ENCODE measurements around the gene DAB2IP. TPM values are rescaled to one million over a fixed set of nuclear protein-coding genes. Genes with fewer than 3 reads are reported as not detected.
"Not testable (repeated sequence)": the region's sequence is repeated elsewhere in the genome, so short reads cannot be mapped to it uniquely, and the experiment has no call there.

Gene DAB2IP
- total and polyA plus RNA-seq, 4 donors, result 2.3 to 13.1 (median 5.4) TPM

DNA sequence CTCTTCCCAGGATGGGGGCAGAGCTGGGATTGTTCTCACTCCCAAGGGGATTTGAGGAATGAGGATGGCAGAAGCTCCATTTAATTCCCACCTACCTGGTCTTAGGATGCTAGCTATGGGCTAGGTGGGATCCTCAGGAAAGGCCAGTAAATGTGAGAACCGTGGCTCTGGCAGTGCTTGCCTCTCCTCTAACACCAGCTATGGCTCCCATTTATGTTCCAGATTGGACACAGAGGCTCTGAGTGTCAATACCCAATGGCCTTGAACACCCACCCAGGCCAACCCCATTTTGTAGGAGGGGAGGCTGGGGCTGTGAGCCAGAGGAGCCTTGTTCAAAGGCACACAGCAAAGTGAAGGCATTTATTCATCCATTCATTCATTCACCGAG, 10.2 kb upstream of the DAB2IP start:
- Histone ChIP-seq H3K36me3 (ENCODE audit: control insufficient read depth in 4 of 4, insufficient read depth in 3 of 4, low read depth in 1 of 4, low read length in 3 of 4) (no peaks in the 10 kb centered on the region), H3K9ac (ENCODE audit: low read depth in 1 of 2, low read length in 2 of 2) (no peak overlapping the region), H3K4me3 (ENCODE audit: low read depth in 1 of 3, low read length in 3 of 3) (no peak overlapping the region), H3K4me1 (ENCODE audit: control insufficient read depth in 4 of 4, insufficient read depth in 4 of 4, low read length in 3 of 4) (peaks cover 5 to 33% (median 24%) of the 10 kb centered on the region in 4 donors), H3K27me3 (ENCODE audit: control insufficient read depth in 4 of 4, insufficient read depth in 4 of 4, low read length in 3 of 4) (no peaks in the 10 kb centered on the region), H3K9me3 (ENCODE audit: control insufficient read depth in 4 of 4, low read length in 3 of 4) (no peaks in the 10 kb centered on the region), H3K27ac (ENCODE audit: low read depth in 1 of 2, low read length in 2 of 2) (no peak overlapping the region)
- 90% methylated on average over 2 of the region's 2 CpGs for WGBS
- no peak for TF ChIP-seq NR2F2 (IDR thresholded peaks at IDR 0.05)
- DNase-seq (ENCODE audit: low spot score), result no peak

DNA sequence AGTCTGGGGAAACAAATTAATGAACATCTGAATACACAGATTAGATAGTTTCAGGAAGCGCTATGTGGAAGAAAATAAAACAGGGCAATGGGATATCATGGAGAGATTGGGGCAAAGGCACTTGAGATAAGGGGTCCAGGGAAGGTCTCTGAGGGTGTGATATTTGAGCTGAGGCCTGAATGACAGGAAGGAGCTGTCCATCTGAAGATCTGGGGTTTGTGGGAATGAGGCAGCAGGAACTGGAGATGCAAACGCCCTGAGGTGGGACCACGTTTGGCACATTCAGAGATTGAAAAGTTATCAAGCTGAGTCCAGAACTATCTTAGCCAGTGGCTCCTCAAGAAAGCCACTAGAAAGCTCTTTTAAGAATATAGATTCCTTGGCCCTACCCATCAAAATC, 8.7 kb upstream of the DAB2IP start:
- no peaks in the 10 kb centered on the region for H3K9me3 ChIP-seq (ENCODE audit: control insufficient read depth in 4 of 4, low read length in 3 of 4)
- no peak overlapping the region for H3K27ac ChIP-seq (ENCODE audit: low read depth in 1 of 2, low read length in 2 of 2)
- peaks cover 4 to 29% (median 18%) of the 10 kb centered on the region in 4 donors for H3K4me1 ChIP-seq (ENCODE audit: control insufficient read depth in 4 of 4, insufficient read depth in 4 of 4, low read length in 3 of 4)
- 84% methylated on average over 3 of the region's 3 CpGs for WGBS
- no peak overlapping the region for H3K9ac ChIP-seq (ENCODE audit: low read depth in 1 of 2, low read length in 2 of 2)
- H3K4me3 ChIP-seq (ENCODE audit: low read depth in 1 of 3, low read length in 3 of 3), result no peak overlapping the region
- H3K27me3 ChIP-seq (ENCODE audit: control insufficient read depth in 4 of 4, insufficient read depth in 4 of 4, low read length in 3 of 4), result no peaks in the 10 kb centered on the region
- TF ChIP-seq RXRA (IDR thresholded peaks at IDR 0.05), result no peak
- TF ChIP-seq, protein P1, sequence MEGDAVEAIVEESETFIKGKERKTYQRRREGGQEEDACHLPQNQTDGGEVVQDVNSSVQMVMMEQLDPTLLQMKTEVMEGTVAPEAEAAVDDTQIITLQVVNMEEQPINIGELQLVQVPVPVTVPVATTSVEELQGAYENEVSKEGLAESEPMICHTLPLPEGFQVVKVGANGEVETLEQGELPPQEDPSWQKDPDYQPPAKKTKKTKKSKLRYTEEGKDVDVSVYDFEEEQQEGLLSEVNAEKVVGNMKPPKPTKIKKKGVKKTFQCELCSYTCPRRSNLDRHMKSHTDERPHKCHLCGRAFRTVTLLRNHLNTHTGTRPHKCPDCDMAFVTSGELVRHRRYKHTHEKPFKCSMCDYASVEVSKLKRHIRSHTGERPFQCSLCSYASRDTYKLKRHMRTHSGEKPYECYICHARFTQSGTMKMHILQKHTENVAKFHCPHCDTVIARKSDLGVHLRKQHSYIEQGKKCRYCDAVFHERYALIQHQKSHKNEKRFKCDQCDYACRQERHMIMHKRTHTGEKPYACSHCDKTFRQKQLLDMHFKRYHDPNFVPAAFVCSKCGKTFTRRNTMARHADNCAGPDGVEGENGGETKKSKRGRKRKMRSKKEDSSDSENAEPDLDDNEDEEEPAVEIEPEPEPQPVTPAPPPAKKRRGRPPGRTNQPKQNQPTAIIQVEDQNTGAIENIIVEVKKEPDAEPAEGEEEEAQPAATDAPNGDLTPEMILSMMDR (IDR thresholded peaks at IDR 0.05; ENCODE audit: low read depth, low read length, missing input control), result no peak
- no peak for DNase-seq (ENCODE audit: low spot score)
- no peaks in the 10 kb centered on the region for H3K36me3 ChIP-seq (ENCODE audit: control insufficient read depth in 4 of 4, insufficient read depth in 3 of 4, low read depth in 1 of 4, low read length in 3 of 4)

DNA sequence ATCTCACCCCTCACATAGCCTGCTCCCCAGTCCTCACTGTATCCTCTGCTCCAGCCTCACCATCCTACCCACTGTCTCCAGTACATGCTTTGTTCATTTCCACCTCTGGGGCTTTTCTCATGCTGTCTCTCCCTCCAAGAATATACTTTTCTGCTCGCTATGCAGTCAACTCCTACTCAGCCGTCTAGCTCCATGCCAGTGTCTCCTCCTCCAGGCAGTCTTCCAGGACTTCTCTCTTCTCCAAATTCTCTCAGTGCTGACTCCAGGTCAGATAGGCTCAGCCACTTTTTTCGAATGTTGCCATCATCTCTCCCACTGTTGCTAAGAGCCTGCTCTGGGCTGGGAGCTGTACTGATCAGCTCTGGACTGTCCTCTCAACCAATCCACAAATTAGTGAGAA, 8.0 kb upstream of the DAB2IP start:
- Histone ChIP-seq H3K4me3 (ENCODE audit: low read depth in 1 of 3, low read length in 3 of 3) (no peak overlapping the region), H3K27ac (ENCODE audit: low read depth in 1 of 2, low read length in 2 of 2) (no peak overlapping the region), H3K36me3 (ENCODE audit: control insufficient read depth in 4 of 4, insufficient read depth in 3 of 4, low read depth in 1 of 4, low read length in 3 of 4) (no peaks in the 10 kb centered on the region), H3K27me3 (ENCODE audit: control insufficient read depth in 4 of 4, insufficient read depth in 4 of 4, low read length in 3 of 4) (no peaks in the 10 kb centered on the region), H3K9me3 (ENCODE audit: control insufficient read depth in 4 of 4, low read length in 3 of 4) (no peaks in the 10 kb centered on the region), H3K4me1 (ENCODE audit: control insufficient read depth in 4 of 4, insufficient read depth in 4 of 4, low read length in 3 of 4) (peaks cover 2 to 22% (median 11%) of the 10 kb centered on the region in 4 donors), H3K9ac (ENCODE audit: low read depth in 1 of 2, low read length in 2 of 2) (no peak overlapping the region)
- TF ChIP-seq RXRA (IDR thresholded peaks at IDR 0.05) (no peak), HNF4A (conservative IDR thresholded peaks at IDR 0.05) (no peak), JUND (IDR thresholded peaks at IDR 0.05) (no peak), TAF1 (conservative IDR thresholded peaks at IDR 0.05) (no peak), NR2F2 (IDR thresholded peaks at IDR 0.05) (no peak), EGR1 (IDR thresholded peaks at IDR 0.05; ENCODE audit: low read depth in 2 of 2) (no peak), RAD21 (IDR thresholded peaks at IDR 0.05) (no peak)
- TF ChIP-seq, protein P2, sequence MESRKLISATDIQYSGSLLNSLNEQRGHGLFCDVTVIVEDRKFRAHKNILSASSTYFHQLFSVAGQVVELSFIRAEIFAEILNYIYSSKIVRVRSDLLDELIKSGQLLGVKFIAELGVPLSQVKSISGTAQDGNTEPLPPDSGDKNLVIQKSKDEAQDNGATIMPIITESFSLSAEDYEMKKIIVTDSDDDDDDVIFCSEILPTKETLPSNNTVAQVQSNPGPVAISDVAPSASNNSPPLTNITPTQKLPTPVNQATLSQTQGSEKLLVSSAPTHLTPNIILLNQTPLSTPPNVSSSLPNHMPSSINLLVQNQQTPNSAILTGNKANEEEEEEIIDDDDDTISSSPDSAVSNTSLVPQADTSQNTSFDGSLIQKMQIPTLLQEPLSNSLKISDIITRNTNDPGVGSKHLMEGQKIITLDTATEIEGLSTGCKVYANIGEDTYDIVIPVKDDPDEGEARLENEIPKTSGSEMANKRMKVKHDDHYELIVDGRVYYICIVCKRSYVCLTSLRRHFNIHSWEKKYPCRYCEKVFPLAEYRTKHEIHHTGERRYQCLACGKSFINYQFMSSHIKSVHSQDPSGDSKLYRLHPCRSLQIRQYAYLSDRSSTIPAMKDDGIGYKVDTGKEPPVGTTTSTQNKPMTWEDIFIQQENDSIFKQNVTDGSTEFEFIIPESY (IDR thresholded peaks at IDR 0.05), result no peak
- TF ChIP-seq, protein P3, sequence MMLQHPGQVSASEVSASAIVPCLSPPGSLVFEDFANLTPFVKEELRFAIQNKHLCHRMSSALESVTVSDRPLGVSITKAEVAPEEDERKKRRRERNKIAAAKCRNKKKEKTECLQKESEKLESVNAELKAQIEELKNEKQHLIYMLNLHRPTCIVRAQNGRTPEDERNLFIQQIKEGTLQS (IDR thresholded peaks at IDR 0.05), result no peak
- TF ChIP-seq, protein P1 (IDR thresholded peaks at IDR 0.05; ENCODE audit: low read depth, low read length, missing input control), result no peak
- DNase-seq (ENCODE audit: low spot score), result no peak
- WGBS, result 90% methylated on average over 3 of the region's 3 CpGs

DNA sequence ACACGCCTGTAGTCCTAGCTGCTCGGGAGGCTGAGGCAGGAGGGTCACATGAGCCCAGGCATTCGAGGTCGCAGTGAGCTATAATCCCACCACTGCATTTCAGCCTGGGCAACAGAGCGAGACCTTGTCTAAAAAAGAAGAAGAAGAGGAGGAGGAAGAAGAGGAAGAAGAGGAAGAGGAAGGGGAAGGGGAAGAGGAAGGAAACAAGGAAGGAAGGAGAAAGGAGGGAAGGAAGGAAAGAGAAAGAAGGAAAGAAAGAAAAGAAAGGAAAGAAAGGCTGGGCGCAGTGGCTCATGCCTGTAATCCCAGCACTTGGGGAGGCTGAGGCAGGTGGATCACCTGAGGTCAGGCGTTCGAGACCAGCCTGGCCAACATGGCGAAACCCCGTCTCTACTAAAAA, 7.4 kb upstream of the DAB2IP start:
- not testable (repeated sequence) for H3K27me3 ChIP-seq (ENCODE audit: control insufficient read depth in 4 of 4, insufficient read depth in 4 of 4, low read length in 3 of 4); H3K27ac ChIP-seq (ENCODE audit: low read depth in 1 of 2, low read length in 2 of 2); H3K4me3 ChIP-seq (ENCODE audit: low read depth in 1 of 3, low read length in 3 of 3); DNase-seq (ENCODE audit: low spot score); H3K9me3 ChIP-seq (ENCODE audit: control insufficient read depth in 4 of 4, low read length in 3 of 4); H3K36me3 ChIP-seq (ENCODE audit: control insufficient read depth in 4 of 4, insufficient read depth in 3 of 4, low read depth in 1 of 4, low read length in 3 of 4); H3K9ac ChIP-seq (ENCODE audit: low read depth in 1 of 2, low read length in 2 of 2)
- peaks cover 2 to 16% (median 7%) of the 10 kb centered on the region in 4 donors for H3K4me1 ChIP-seq (ENCODE audit: control insufficient read depth in 4 of 4, insufficient read depth in 4 of 4, low read length in 3 of 4)
- 94% methylated on average over 10 of the region's 10 CpGs for WGBS

All from liver (tissue), 9 donors.